ENCODE measurements around the gene TEX9.
A peak's percentile ranks its signal among the peaks of the same experiment; 100 is the strongest.

Gene TEX9

DNA sequence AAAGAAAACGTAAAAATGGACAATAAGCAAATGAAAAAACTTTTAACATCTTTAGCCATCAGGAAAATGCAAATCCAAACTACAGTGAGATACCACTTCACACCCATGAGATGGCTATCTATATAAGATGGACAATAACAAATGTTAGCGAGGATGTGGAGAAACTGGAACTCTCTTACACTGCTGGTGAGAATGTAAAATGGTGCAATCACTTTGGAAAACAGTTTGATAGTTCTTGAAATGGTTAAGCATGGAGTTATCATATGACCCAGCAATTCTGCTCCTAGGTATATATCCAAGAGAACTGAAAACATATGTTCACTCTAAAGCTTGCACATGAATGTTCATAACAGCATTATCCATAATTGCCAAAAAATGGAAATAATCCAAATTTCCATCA lies 21.3 kb upstream of the TEX9 start:
- Histone ChIP-seq H3K4me3 (ENCODE audit: low read depth, low read length) (no peak overlapping the region), H3K4me1 (ENCODE audit: control insufficient read depth, insufficient read depth, low read length) (peaks cover 4% of the 10 kb centered on the region), H3K9me3 (ENCODE audit: control insufficient read depth, insufficient read depth, low read length) (no peaks in the 10 kb centered on the region), H3K36me3 (ENCODE audit: control insufficient read depth, insufficient read depth, low read length) (no peaks in the 10 kb centered on the region), H3K9ac (ENCODE audit: low read depth, low read length) (no peak overlapping the region), H3K27me3 (ENCODE audit: control insufficient read depth, insufficient read depth, low read length) (no peaks in the 10 kb centered on the region)

DNA sequence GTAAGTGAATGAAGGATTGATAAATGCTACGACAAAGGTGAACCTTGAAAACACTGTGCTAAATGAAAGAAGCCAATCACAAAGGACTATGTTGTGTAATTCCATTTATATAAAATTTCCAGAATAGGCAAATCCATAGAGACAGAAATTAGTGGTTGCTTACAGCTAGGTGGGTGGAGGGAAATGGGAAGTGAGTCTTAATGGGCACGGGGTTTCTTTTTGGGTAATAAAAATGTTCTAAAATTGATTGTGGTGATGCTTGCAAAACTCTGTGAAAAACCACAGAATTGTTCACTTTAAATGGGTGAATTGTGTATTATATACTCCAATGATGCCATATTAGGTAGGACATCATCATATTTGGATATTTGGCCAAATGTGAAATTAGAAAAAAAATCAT lies 20.9 kb upstream of the TEX9 start:
- Histone ChIP-seq H3K4me1 (ENCODE audit: control insufficient read depth, insufficient read depth, low read length) (peaks cover 3% of the 10 kb centered on the region), H3K9ac (ENCODE audit: low read depth, low read length) (no peak overlapping the region)

DNA sequence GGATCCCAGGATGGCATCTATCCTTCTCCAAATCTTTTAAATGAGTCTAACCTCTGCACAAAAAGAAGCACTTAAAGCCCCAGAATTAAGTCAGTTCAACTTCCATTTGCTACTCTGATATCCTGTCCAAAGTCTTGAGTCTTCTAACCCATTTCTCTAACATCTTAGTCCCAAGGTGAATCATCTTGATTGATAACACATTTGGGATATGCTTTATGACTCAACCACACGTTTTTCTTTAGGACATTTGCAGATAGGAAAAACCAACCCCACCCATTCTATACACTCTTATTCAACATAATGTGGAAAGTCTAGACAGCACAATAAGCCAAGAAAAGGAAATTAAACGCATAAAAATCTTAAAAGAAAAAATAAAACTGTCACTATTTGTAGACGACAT lies 18.8 kb upstream of the TEX9 start:
- no peaks in the 10 kb centered on the region for H3K9me3 ChIP-seq (ENCODE audit: control insufficient read depth, insufficient read depth, low read length)
- H3K36me3 ChIP-seq (ENCODE audit: control insufficient read depth, insufficient read depth, low read length): no peaks in the 10 kb centered on the region
- H3K27me3 ChIP-seq (ENCODE audit: control insufficient read depth, insufficient read depth, low read length): no peaks in the 10 kb centered on the region
- no peak overlapping the region for H3K9ac ChIP-seq (ENCODE audit: low read depth, low read length)
- peaks cover 7% of the 10 kb centered on the region for H3K4me1 ChIP-seq (ENCODE audit: control insufficient read depth, insufficient read depth, low read length)
- H3K4me3 ChIP-seq (ENCODE audit: low read depth, low read length): no peak overlapping the region

More for the DNA sequence above, 20.9 kb upstream of the TEX9 start:
- no peak overlapping the region for H3K4me3 ChIP-seq (ENCODE audit: low read depth, low read length)
- no peaks in the 10 kb centered on the region for H3K36me3 ChIP-seq (ENCODE audit: control insufficient read depth, insufficient read depth, low read length)
- no peaks in the 10 kb centered on the region for H3K27me3 ChIP-seq (ENCODE audit: control insufficient read depth, insufficient read depth, low read length)
- H3K9me3 ChIP-seq (ENCODE audit: control insufficient read depth, insufficient read depth, low read length): no peaks in the 10 kb centered on the region

DNA sequence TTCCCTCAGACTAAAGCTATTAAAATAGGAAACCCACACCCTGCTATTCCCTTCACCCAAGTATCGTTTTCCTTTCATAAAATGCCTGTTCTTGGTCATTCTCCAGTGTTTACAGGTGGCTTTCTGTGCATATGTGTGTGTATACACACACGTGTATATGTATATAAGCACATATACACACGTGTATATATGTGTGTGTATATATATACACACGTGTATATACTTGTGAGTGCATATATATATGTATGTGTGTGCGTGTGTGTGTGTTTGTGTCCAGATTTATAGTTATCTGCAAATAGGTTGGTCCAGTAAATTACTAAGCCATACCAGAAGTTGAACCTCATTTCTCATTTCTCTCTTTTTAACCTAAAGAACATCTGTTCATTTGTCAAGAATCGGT lies 15.7 kb upstream of the TEX9 start:
- H3K9ac ChIP-seq (ENCODE audit: low read depth, low read length): no peak overlapping the region
- no peaks in the 10 kb centered on the region for H3K27me3 ChIP-seq (ENCODE audit: control insufficient read depth, insufficient read depth, low read length)
- H3K9me3 ChIP-seq (ENCODE audit: control insufficient read depth, insufficient read depth, low read length): no peaks in the 10 kb centered on the region
- H3K4me1 ChIP-seq (ENCODE audit: control insufficient read depth, insufficient read depth, low read length): peaks cover 10% of the 10 kb centered on the region
- no peaks in the 10 kb centered on the region for H3K36me3 ChIP-seq (ENCODE audit: control insufficient read depth, insufficient read depth, low read length)
- H3K4me3 ChIP-seq (ENCODE audit: low read depth, low read length): no peak overlapping the region

DNA sequence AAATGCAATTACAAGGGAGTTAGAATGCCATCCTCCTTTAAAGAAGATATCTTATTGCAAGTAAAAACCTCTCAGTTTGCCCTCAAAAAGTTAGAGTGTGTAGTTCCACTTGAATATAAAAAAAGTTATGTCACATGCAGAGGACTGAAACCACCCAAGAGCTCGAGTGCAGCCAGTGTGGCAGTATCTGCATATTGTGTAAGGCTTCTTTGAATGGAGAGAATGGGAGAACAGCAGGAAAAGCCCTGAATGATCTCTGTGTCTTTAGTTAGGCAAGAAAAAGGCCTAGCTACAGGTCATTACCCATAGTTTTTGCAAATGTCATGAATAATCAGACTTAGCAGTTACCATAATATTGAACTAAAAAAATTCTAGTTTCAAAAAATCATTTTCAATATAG lies 13.9 kb upstream of the TEX9 start:
- H3K27me3 ChIP-seq (ENCODE audit: control insufficient read depth, insufficient read depth, low read length): no peaks in the 10 kb centered on the region
- no peak overlapping the region for H3K4me3 ChIP-seq (ENCODE audit: low read depth, low read length)
- no peaks in the 10 kb centered on the region for H3K36me3 ChIP-seq (ENCODE audit: control insufficient read depth, insufficient read depth, low read length)
- peaks cover 10% of the 10 kb centered on the region for H3K4me1 ChIP-seq (ENCODE audit: control insufficient read depth, insufficient read depth, low read length)
- H3K9me3 ChIP-seq (ENCODE audit: control insufficient read depth, insufficient read depth, low read length): no peaks in the 10 kb centered on the region
- no peak overlapping the region for H3K9ac ChIP-seq (ENCODE audit: low read depth, low read length)

DNA sequence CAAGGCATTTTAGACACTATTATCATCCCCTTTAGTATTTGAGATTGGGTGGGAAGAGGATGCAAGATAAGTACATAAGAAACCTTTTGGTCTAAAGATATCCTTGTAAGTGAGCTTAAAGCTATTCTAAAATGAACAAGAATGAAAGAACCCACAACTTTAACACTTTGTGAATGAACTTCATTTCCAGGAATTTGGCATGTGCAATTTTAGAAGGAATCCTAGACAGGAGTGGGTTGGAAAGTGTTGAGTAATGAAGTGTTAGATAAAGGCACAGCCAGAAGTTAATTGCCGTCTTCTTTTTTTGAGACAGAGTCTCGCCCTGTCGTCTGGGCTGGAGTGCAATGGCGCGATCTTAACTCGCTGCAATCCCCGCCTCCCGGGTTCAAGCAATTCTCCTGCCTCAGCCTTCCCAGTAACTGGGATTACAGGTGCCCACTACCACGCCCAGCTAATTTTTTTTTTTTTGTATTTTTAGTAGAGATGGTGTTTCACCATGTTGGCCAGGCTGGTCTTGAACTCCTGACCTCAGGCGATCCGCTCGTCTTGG lies 13.2 kb upstream of the TEX9 start:
- Histone ChIP-seq H3K36me3 (ENCODE audit: control insufficient read depth, insufficient read depth, low read length) (no peaks in the 10 kb centered on the region), H3K27me3 (ENCODE audit: control insufficient read depth, insufficient read depth, low read length) (no peaks in the 10 kb centered on the region), H3K9me3 (ENCODE audit: control insufficient read depth, insufficient read depth, low read length) (no peaks in the 10 kb centered on the region), H3K4me3 (ENCODE audit: low read depth, low read length) (no peak overlapping the region), H3K4me1 (ENCODE audit: control insufficient read depth, insufficient read depth, low read length) (peaks cover 10% of the 10 kb centered on the region), H3K9ac (ENCODE audit: low read depth, low read length) (no peak overlapping the region)

DNA sequence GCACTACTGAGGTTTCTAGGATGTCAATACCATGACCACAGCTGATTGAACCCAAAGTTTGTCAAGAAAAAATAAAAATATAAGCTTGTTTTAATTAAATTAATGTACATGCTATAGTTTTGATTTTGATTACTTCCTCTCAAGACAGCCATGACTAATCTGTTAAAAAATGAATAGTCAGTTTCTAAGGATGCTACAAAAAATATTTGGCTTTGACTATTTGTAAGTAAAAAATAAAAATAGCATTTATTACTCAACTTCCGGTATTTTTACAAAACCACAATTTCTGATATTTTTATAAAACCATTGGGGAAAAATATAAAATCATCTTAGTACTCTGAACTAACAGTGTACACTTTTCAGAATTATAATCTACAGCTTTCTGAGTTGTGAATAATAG lies 12.1 kb upstream of the TEX9 start:
- no peak overlapping the region for H3K4me3 ChIP-seq (ENCODE audit: low read depth, low read length)
- no peaks in the 10 kb centered on the region for H3K36me3 ChIP-seq (ENCODE audit: control insufficient read depth, insufficient read depth, low read length)
- H3K9me3 ChIP-seq (ENCODE audit: control insufficient read depth, insufficient read depth, low read length): no peaks in the 10 kb centered on the region
- H3K27me3 ChIP-seq (ENCODE audit: control insufficient read depth, insufficient read depth, low read length): no peaks in the 10 kb centered on the region
- H3K4me1 ChIP-seq (ENCODE audit: control insufficient read depth, insufficient read depth, low read length): peaks cover 10% of the 10 kb centered on the region
- H3K9ac ChIP-seq (ENCODE audit: low read depth, low read length): no peak overlapping the region

DNA sequence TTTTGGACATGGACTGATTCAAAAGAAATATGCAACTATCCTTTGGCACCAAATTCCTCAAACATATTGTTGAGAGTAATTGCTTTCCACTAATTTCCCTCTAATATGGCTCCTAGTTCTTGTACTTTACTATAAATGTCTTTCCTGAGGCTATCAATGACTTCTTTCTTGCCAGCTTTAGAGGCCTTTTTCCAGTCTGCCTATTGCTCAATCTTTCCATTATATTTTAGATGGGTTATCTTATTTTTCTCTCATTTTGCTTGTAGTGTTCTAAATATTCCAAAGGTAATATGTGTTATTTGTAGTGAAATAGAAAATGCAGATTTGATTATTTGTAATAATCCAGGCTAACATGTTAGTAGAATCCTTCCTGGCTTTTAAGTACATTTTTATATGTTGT lies 11.5 kb upstream of the TEX9 start:
- no peaks in the 10 kb centered on the region for H3K9me3 ChIP-seq (ENCODE audit: control insufficient read depth, insufficient read depth, low read length)

DNA sequence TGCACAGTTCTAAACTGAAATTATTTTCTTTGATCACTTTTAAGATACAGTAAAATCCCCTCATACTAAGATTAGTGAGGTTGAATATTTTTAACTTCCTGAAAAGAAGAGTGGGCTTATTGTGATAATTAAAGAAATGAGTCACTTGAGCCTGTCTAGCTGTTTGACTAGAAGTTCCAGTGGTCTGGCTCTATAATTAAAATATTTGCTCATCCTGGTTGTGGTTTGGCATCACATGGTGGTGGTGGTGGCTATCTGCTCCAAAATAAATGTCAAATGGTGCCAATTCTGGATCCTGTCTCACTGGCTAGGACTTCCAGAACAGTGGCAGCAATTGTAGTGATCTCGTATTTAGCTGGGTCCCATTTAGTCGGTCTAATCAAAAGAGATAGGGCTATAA lies 8.6 kb upstream of the TEX9 start:
- H3K27me3 ChIP-seq (ENCODE audit: control insufficient read depth, insufficient read depth, low read length): no peaks in the 10 kb centered on the region

More for the DNA sequence above, 11.5 kb upstream of the TEX9 start:
- H3K9ac ChIP-seq (ENCODE audit: low read depth, low read length): no peak overlapping the region
- peaks cover 10% of the 10 kb centered on the region for H3K4me1 ChIP-seq (ENCODE audit: control insufficient read depth, insufficient read depth, low read length)
- no peaks in the 10 kb centered on the region for H3K27me3 ChIP-seq (ENCODE audit: control insufficient read depth, insufficient read depth, low read length)
- H3K36me3 ChIP-seq (ENCODE audit: control insufficient read depth, insufficient read depth, low read length): no peaks in the 10 kb centered on the region
- H3K4me3 ChIP-seq (ENCODE audit: low read depth, low read length): no peak overlapping the region

DNA sequence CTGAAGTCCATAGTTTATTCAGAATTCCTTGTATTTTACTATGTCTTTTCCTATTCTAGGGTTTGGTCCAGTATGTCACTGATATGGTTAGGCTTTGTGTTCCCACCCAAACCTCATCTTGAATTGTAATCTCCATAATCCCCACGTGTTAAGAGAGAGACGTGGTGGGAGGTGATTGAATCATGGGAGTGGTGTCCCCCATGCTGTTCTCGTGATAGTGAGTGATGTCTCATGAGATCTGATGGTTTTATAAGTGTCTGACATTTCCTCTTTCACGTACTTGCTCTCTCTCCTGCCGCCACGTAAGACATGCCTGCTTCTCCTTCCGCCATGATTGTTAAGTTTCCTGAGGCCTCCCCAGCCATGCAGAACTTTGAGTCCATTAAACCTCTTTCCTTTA lies 6.6 kb upstream of the TEX9 start:
- H3K4me3 ChIP-seq (ENCODE audit: low read depth, low read length): no peak overlapping the region
- no peaks in the 10 kb centered on the region for H3K36me3 ChIP-seq (ENCODE audit: control insufficient read depth, insufficient read depth, low read length)
- no peaks in the 10 kb centered on the region for H3K9me3 ChIP-seq (ENCODE audit: control insufficient read depth, insufficient read depth, low read length)
- no peaks in the 10 kb centered on the region for H3K27me3 ChIP-seq (ENCODE audit: control insufficient read depth, insufficient read depth, low read length)
- H3K9ac ChIP-seq (ENCODE audit: low read depth, low read length): no peak overlapping the region
- H3K4me1 ChIP-seq (ENCODE audit: control insufficient read depth, insufficient read depth, low read length): no peaks in the 10 kb centered on the region

More for the DNA sequence above, 8.6 kb upstream of the TEX9 start:
- Histone ChIP-seq H3K9ac (ENCODE audit: low read depth, low read length) (no peak overlapping the region), H3K9me3 (ENCODE audit: control insufficient read depth, insufficient read depth, low read length) (no peaks in the 10 kb centered on the region), H3K4me3 (ENCODE audit: low read depth, low read length) (no peak overlapping the region), H3K4me1 (ENCODE audit: control insufficient read depth, insufficient read depth, low read length) (peaks cover 3% of the 10 kb centered on the region), H3K36me3 (ENCODE audit: control insufficient read depth, insufficient read depth, low read length) (no peaks in the 10 kb centered on the region)

DNA sequence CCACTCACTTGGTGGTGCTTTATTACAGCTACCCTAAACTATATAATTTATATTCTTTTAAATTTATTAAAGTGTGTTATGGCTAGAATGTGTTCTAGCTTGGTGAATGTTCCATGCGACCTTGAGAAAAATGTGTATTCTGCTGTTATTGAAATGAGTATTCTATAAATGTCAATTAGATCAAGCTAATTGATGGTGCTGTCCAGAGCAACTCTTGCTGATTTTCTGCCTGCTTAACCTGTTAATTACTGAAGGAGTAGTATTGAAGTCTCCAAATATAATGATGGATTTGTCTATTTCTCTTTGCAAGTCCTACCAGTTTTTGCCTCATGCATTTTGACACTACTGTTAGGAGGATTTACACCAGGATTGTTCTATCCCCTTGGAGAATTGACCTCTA lies 3.2 kb upstream of the TEX9 start:
- Histone ChIP-seq H3K27me3 (ENCODE audit: control insufficient read depth, insufficient read depth, low read length) (no peaks in the 10 kb centered on the region), H3K4me3 (ENCODE audit: low read depth, low read length) (no peak overlapping the region), H3K36me3 (ENCODE audit: control insufficient read depth, insufficient read depth, low read length) (no peaks in the 10 kb centered on the region), H3K9me3 (ENCODE audit: control insufficient read depth, insufficient read depth, low read length) (no peaks in the 10 kb centered on the region), H3K9ac (ENCODE audit: low read depth, low read length) (no peak overlapping the region), H3K4me1 (ENCODE audit: control insufficient read depth, insufficient read depth, low read length) (peaks cover 3% of the 10 kb centered on the region)

DNA sequence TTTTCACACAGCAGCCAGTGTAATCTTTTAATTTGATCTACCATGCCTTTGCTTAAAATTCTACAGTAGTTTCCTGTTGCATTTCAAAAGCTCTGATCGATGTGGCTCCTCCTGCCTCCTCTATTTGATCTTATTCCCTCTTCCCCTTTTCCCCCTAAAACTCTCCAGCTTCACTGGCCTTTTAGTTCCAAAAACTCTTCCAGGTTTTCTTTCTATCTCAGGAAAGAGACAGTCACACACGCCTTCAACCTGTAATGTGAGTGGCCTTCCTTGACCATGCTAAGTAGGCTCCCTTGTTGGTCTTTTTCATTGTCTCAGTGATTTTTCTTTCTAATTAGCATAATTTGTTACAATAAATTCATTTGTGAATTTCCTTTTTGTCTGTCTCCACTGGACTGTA lies 985 bp downstream of the TEX9 start:
- no peaks in the 10 kb centered on the region for H3K36me3 ChIP-seq (ENCODE audit: control insufficient read depth, insufficient read depth, low read length)
- peaks cover 3% of the 10 kb centered on the region for H3K4me1 ChIP-seq (ENCODE audit: control insufficient read depth, insufficient read depth, low read length)
- no peaks in the 10 kb centered on the region for H3K27me3 ChIP-seq (ENCODE audit: control insufficient read depth, insufficient read depth, low read length)
- H3K4me3 ChIP-seq (ENCODE audit: low read depth, low read length): peak overlapping the region; percentile 76
- H3K9me3 ChIP-seq (ENCODE audit: control insufficient read depth, insufficient read depth, low read length): no peaks in the 10 kb centered on the region
- H3K9ac ChIP-seq (ENCODE audit: low read depth, low read length): no peak overlapping the region
